ENCODE results near the gene NUFIP2.
A peak's percentile ranks its signal among the peaks of the same experiment; 100 is the strongest.
"Not testable (repeated sequence)": the region's sequence is repeated elsewhere in the genome, so short reads cannot be mapped to it uniquely, and the experiment has no call there.

Gene NUFIP2

GRCh38 chr17:29293890-29294579 is at the start of gene NUFIP2:
NUFIP2 (minus strand) TSS chr17:29294148; CDS start chr17:29294059, 89 bp downstream.
- peak; percentile 98 for DNase-seq

- peak in 1 of 2 experiments; percentile 15 for DNase-seq
Measured at GRCh38 chr17:29342158-29342765, 48.3 kb upstream of the NUFIP2 start.

GRCh38 chr17:29341726-29342125 is 47.8 kb upstream of the NUFIP2 start:
- no peak for DNase-seq

GRCh38 chr17:29339016-29339415 is 45.1 kb upstream of the NUFIP2 start:
- not testable (repeated sequence) for DNase-seq

- no peak for DNase-seq
Measured at GRCh38 chr17:29331708-29332085, 37.7 kb upstream of the NUFIP2 start.

- DNase-seq: no peak
Measured at GRCh38 chr17:29331075-29331707, 37.2 kb upstream of the NUFIP2 start.

GRCh38 chr17:29327412-29327811 is 33.5 kb upstream of the NUFIP2 start:
- DNase-seq: no peak

GRCh38 chr17:29326023-29326813 is 32.3 kb upstream of the NUFIP2 start:
- DNase-seq: no peak

GRCh38 chr17:29322363-29322762 is 28.4 kb upstream of the NUFIP2 start:
- no peak for DNase-seq

GRCh38 chr17:29303386-29303785 is 9.4 kb upstream of the NUFIP2 start:
- DNase-seq: no peak

GRCh38 chr17:29299031-29299430 is 5.1 kb upstream of the NUFIP2 start:
- no peak for DNase-seq

- DNase-seq: no peak
Measured at GRCh38 chr17:29295420-29295819, 1.5 kb upstream of the NUFIP2 start.

GRCh38 chr17:29294580-29294900 is 592 bp upstream of the NUFIP2 start:
- DNase-seq: peak in 1 of 2 experiments; percentile 82

GRCh38 chr17:29292992-29293889 is 707 bp downstream of the NUFIP2 start:
- peak; percentile 41 to 44 for DNase-seq

- DNase-seq: peak; percentile 24 to 32
Measured at GRCh38 chr17:29292071-29292991, 1.6 kb downstream of the NUFIP2 start.

GRCh38 chr17:29291163-29291752 is 2.7 kb downstream of the NUFIP2 start:
- DNase-seq: peak; percentile 84 to 90

GRCh38 chr17:29289852-29290251 is 4.1 kb downstream of the NUFIP2 start:
- no peak for DNase-seq

- DNase-seq: no peak
Measured at GRCh38 chr17:29283961-29284360, 10.0 kb downstream of the NUFIP2 start.

GRCh38 chr17:29283496-29283895 is 10.5 kb downstream of the NUFIP2 start:
- DNase-seq: peak in 1 of 2 experiments; percentile 33

- DNase-seq: no peak
Measured at GRCh38 chr17:29279397-29280070, 14.4 kb downstream of the NUFIP2 start.
